IPS-NIHi7 (cell line): ENCODE data around the gene FAM187B.

Experiments used
- DNase-seq: peaks from one replicate; pipeline ENCODE4 v3.0.0; 2012; ENCODE audit warnings: mixed read lengths; ENCODE audit errors: extremely low spot score

Gene FAM187B

GRCh38 chr19:35228177-35228930 lies at the start of gene FAM187B:
TSS of gene FAM187B (minus strand) at chr19:35228739. CDS start at chr19:35228680, 59 bp downstream.
- no peak for DNase-seq

GRCh38 chr19:35276706-35277281 lies 48.3 kb upstream of the FAM187B start:
- no peak for DNase-seq

- DNase-seq: no peak
Measured at GRCh38 chr19:35274323-35274722, 45.8 kb upstream of the FAM187B start.

- DNase-seq: no peak
Measured at GRCh38 chr19:35273686-35274259, 45.2 kb upstream of the FAM187B start.

GRCh38 chr19:35272954-35273649 lies 44.6 kb upstream of the FAM187B start:
- no peak for DNase-seq

GRCh38 chr19:35272122-35272719 lies 43.7 kb upstream of the FAM187B start:
- no peak for DNase-seq

GRCh38 chr19:35271546-35271945 lies 43.0 kb upstream of the FAM187B start:
- no peak for DNase-seq

GRCh38 chr19:35270381-35270811 lies 41.9 kb upstream of the FAM187B start:
- DNase-seq: no peak

GRCh38 chr19:35269438-35270117 lies 41.0 kb upstream of the FAM187B start:
- DNase-seq: peak; percentile 89

GRCh38 chr19:35268536-35269437 lies 40.2 kb upstream of the FAM187B start, which contains the start of gene USF2:
TSS of gene USF2 (plus strand) at chr19:35268962. CDS start at chr19:35269102, 140 bp downstream.
- DNase-seq: peak; percentile 70

- peak; percentile 94 for DNase-seq
Measured at GRCh38 chr19:35267818-35268535, 39.4 kb upstream of the FAM187B start.

GRCh38 chr19:35267353-35267817 lies 38.8 kb upstream of the FAM187B start:
- no peak for DNase-seq

- no peak for DNase-seq
Measured at GRCh38 chr19:35266520-35267352, 38.2 kb upstream of the FAM187B start.

- DNase-seq: no peak
Measured at GRCh38 chr19:35265900-35266519, 37.5 kb upstream of the FAM187B start.

GRCh38 chr19:35265126-35265899 lies 36.8 kb upstream of the FAM187B start:
- no peak for DNase-seq

- DNase-seq: no peak
Measured at GRCh38 chr19:35264268-35265125, 36.0 kb upstream of the FAM187B start.
